ENCODE measurements around the gene CCDC30.

The CCDC30 gene

GRCh38 chr1:42692461-42692860 is 229.4 kb downstream of the CCDC30 start:
- no peak for DNase-seq (ENCODE audit: low spot score)

- no peak for DNase-seq (ENCODE audit: low spot score)
These were observed 229.8 kb downstream of the CCDC30 start for GRCh38 chr1:42692911-42693310.

- DNase-seq (ENCODE audit: low spot score) = no peak
These were observed 235.2 kb downstream of the CCDC30 start for GRCh38 chr1:42698081-42698813.

- no peak for DNase-seq (ENCODE audit: low spot score)
These were observed 236.9 kb downstream of the CCDC30 start for GRCh38 chr1:42700006-42700405.

- no peak for DNase-seq (ENCODE audit: low spot score)
These were observed 240.9 kb downstream of the CCDC30 start for GRCh38 chr1:42703888-42704464.

Data from iPS-NIHi11 (cell line).